ENCODE data around the gene ARL5C.

DNA sequence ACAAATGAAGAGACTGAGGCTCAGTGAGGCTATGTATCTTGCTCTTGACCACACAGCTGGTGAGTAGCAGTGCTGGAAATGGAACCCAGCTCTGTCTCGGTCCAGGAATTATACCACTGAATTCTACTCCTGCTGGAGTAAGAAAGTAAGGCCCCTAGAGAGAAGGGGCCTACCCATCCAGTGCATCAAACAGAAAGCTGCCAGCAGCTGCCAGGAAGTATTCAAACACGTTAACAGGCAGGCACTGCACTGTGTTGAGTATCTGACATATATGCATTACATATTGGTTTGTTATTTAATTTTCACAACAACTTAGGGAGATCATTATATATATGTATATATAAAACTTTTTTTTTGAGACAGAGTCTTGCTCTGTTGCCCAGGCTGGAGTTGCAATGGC is 4.0 kb downstream of the ARL5C start:
- TF ChIP-seq CTCF (conservative IDR thresholded peaks at IDR 0.05) (no peak), EZH2 (IDR thresholded peaks at IDR 0.05; ENCODE audit: low read depth) (no peak)

All from PC-9 (cell line).